PFSK-1 (cell line): ENCODE results near the gene SSTR3.

Experiments
- FOXP2 ChIP-seq: optimal IDR thresholded peaks from 2 replicates; pipeline ENCODE3; 2011; ENCODE audit warnings: borderline replicate concordance, control low read depth, inconsistent platforms; ENCODE audit not compliant: insufficient read depth; ENCODE audit errors: extremely low read length, extremely low read depth
- POLR2AphosphoS5 ChIP-seq: IDR thresholded peaks from 2 replicates; pipeline ENCODE4 v1.6.1; 2012; ENCODE audit warnings: low read depth, mild to moderate bottlenecking, control low read depth, low read length, moderate library complexity
- SIN3A ChIP-seq: IDR thresholded peaks from 2 replicates; pipeline ENCODE4 v1.6.1; 2012; ENCODE audit warnings: mild to moderate bottlenecking, low read length, moderate library complexity, borderline replicate concordance; ENCODE audit not compliant: insufficient read depth
- TAF1 ChIP-seq: IDR thresholded peaks from 2 replicates; pipeline ENCODE4 v1.6.1; 2012; ENCODE audit warnings: low read length, control low read depth, borderline replicate concordance; ENCODE audit not compliant: insufficient read depth
- TF ChIP-seq, protein P1 (sequence below), 2 experiments: IDR thresholded peaks; 2 replicates each; pipeline versions ENCODE4 v1.6.1 to v1.8.0; 2011 to 2012; ENCODE audit warnings: low read depth in 2 of 2, low read length in 2 of 2, control low read depth in 1 of 2, inconsistent platforms in 1 of 2, mild to moderate bottlenecking in 1 of 2, moderate library complexity in 1 of 2; ENCODE audit not compliant: insufficient read depth in 1 of 2

Gene SSTR3

DNA sequence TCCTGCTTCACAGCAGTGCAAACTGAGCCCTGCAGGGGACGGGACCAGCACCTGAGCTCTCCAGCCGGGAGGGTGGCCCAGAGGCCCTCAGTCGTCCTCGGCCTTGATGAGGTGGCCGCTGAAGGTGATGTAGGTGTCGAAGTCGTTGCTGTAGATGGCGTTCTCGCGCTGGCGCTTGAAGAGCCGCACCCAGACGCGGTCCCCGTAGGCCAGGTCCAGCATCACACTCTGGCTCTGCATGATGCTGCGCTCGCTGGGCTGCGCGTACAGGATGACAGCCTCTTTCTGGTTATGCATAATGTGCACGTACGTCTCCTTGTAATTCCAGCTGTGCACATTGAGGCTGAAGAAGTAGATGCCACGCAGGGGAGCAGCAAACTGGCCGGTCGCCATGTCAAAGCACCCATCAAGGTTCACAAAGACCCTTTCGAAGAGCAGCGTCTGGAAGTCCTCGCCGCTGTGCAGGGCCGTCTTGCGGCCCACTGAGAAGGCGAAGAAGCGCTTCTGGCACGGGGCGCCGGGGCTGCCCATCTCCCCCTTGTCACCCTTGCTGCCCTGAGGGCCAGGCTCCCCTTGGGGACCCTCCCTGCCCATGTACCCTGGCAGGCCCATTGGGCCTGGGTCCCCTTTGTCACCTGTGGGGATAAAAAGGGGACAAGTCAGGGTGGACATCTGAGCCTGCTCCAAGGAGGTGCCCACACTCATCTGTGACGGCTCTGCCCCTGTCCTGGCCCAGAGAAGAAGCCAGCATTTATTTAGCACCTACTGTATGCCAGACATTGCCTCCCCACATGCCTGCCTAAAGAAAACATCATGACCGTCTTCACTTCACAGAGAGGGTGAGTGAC lies 30.0 kb downstream of the SSTR3 start:
- TF ChIP-seq TAF1 (no peak), POLR2AphosphoS5 (no peak), FOXP2 (no peak), SIN3A (no peak)
- TF ChIP-seq, protein P1, sequence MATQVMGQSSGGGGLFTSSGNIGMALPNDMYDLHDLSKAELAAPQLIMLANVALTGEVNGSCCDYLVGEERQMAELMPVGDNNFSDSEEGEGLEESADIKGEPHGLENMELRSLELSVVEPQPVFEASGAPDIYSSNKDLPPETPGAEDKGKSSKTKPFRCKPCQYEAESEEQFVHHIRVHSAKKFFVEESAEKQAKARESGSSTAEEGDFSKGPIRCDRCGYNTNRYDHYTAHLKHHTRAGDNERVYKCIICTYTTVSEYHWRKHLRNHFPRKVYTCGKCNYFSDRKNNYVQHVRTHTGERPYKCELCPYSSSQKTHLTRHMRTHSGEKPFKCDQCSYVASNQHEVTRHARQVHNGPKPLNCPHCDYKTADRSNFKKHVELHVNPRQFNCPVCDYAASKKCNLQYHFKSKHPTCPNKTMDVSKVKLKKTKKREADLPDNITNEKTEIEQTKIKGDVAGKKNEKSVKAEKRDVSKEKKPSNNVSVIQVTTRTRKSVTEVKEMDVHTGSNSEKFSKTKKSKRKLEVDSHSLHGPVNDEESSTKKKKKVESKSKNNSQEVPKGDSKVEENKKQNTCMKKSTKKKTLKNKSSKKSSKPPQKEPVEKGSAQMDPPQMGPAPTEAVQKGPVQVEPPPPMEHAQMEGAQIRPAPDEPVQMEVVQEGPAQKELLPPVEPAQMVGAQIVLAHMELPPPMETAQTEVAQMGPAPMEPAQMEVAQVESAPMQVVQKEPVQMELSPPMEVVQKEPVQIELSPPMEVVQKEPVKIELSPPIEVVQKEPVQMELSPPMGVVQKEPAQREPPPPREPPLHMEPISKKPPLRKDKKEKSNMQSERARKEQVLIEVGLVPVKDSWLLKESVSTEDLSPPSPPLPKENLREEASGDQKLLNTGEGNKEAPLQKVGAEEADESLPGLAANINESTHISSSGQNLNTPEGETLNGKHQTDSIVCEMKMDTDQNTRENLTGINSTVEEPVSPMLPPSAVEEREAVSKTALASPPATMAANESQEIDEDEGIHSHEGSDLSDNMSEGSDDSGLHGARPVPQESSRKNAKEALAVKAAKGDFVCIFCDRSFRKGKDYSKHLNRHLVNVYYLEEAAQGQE (IDR thresholded peaks at IDR 0.05; ENCODE audit: insufficient read depth in 1 of 2, low read depth in 2 of 2, low read length in 2 of 2): no peak

DNA sequence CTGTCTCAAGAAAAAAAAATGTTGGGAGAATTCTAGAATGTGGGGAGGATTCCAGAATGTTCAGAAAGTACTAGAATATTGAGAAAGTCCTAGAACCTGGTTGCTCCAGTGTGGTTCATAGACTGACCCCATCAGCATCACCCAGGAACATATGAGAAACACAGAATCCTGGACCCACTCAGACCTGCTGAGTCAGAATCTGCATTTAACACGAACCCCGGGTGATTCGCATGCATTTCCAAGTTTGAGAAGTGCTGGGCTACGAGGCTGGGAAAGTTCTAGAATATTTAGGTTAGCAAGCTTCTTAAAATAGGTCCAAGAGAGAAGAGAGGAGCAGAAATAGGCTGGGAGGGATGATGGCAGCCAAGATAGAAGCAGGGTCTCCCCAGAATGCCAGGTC lies 30.6 kb downstream of the SSTR3 start:
- TF ChIP-seq SIN3A (no peak), FOXP2 (no peak), TAF1 (no peak), POLR2AphosphoS5 (no peak)
- TF ChIP-seq, protein P1 (IDR thresholded peaks at IDR 0.05; ENCODE audit: insufficient read depth in 1 of 2, low read depth in 2 of 2, low read length in 2 of 2): no peak

DNA sequence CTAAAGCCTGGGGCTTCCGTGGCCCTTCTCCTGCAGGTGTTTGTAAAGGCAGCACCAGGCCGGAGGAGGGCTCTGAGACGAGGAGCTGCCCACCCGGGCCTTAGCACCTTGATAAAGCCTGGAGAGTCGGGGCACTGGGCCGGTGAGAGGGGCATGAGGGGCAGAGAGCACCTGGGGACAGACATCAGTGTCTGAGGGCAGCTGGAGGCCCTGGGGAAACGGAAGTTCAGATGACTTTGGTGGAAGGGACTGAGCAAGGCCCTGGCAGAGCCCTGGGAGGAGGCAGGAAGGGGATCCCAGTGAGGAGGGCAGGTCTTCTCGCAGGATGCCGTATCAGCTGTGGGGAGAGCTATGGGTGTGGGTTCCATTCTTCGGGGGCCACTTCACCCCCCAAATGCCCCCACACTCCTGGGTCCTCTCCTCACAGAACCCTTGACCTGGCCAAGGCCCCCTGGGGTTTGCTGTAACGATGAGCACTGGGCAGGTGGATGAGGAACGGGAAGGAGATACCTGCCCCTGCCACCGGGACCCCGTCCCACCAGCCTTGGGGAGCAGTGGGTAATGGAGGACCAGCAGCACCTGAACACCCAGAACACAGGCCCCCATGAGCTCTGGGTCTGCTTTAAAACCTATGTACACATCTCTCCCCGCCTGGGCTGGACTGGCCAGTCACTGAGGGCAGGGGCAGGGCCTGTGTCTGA lies 31.6 kb downstream of the SSTR3 start:
- TF ChIP-seq, protein P1 (IDR thresholded peaks at IDR 0.05; ENCODE audit: insufficient read depth in 1 of 2, low read depth in 2 of 2, low read length in 2 of 2): no peak
- TF ChIP-seq FOXP2 (no peak), TAF1 (no peak), POLR2AphosphoS5 (no peak), SIN3A (no peak)

DNA sequence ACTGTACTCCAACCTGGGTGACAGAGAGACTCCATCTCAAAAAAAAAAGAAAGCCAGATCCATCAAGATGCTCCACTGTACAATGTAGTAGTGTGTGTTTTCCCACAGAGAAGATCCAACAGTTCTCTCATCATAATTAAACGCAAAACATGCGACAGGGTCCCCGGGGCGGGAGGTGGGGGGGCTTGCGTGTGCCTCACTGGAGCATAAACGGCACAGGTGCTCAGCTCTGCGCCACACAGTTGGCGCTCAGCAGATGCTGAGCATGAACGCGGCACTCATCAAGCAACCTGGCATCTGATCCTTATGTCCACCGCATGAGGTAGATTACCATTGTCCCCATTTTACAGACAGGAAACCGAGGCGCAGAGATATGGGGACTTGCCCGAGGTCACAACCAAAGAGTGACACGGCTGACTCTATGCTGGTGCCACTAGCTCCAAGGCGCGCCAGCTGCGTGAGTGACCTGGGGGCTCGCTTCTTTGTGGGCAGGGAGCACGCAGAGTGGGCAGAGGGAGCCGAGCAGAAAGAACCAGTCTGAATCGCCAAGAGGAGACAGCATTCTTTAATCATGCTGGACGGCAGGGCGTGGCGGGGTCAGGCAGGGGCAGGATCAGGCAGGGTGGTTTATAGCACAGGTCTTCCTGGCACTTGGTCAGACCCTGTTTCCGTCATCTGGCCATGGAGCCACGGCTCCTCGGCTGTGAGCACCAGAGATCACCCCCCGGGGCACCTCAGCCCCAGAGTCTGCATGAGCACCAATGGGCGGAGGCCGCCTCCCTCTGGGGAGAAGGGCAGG lies 32.5 kb downstream of the SSTR3 start:
- no peak for TF ChIP-seq SIN3A
- no peak for TF ChIP-seq TAF1
- TF ChIP-seq FOXP2: no peak
- TF ChIP-seq POLR2AphosphoS5: no peak
- TF ChIP-seq, protein P1 (IDR thresholded peaks at IDR 0.05; ENCODE audit: insufficient read depth in 1 of 2, low read depth in 2 of 2, low read length in 2 of 2): no peak
